Kidney (tissue), 14 donors: ENCODE measurements around the gene AP2A2. TPM values are rescaled to one million over a fixed set of nuclear protein-coding genes. Genes with fewer than 3 reads are reported as not detected.
"Not testable (repeated sequence)": the region's sequence is repeated elsewhere in the genome, so short reads cannot be mapped to it uniquely, and the experiment has no call there.

Experiments
- DNase-seq, 5 donors: peaks; one replicate each; pipeline ENCODE4 v3.0.0-alpha.2; 2013 to 2020
- FAIRE-seq: peaks from 2 replicates; lab custom pipeline; 2012; peaks lifted over from hg19 to GRCh38; lab: Jason Lieb, UNC
- H3K27ac ChIP-seq, 2 donors: one replicate each; pipeline ENCODE4 v1.7.0; 2013; ENCODE audit warnings: low read depth in 2 of 2, low read length in 2 of 2, inconsistent platforms in 1 of 2
- H3K27me3 ChIP-seq: one replicate; pipeline ENCODE4 v1.7.1; 2013; ENCODE audit warnings: low read length, inconsistent platforms; ENCODE audit not compliant: control insufficient read depth, insufficient read depth
- H3K36me3 ChIP-seq, 3 donors: one replicate each; pipeline versions ENCODE4 v1.7.0 to v1.7.1; 2013; ENCODE audit warnings: low read length in 3 of 3, control low read depth in 1 of 3, inconsistent platforms in 1 of 3; ENCODE audit not compliant: insufficient read depth in 3 of 3, control insufficient read depth in 2 of 3
- H3K4me1 ChIP-seq, 3 donors: one replicate each; pipeline versions ENCODE4 v1.7.0 to v1.7.1; 2013; ENCODE audit warnings: low read length in 3 of 3, inconsistent platforms in 1 of 3, low read depth in 1 of 3; ENCODE audit not compliant: control insufficient read depth in 2 of 3, insufficient read depth in 2 of 3
- H3K4me3 ChIP-seq, 3 donors: one replicate each; pipeline versions ENCODE4 v1.7.0 to v1.8.1; 2013; ENCODE audit warnings: low read length in 3 of 3, control low read depth in 1 of 3, inconsistent platforms in 1 of 3
- H3K9ac ChIP-seq, 3 donors: one replicate each; pipeline versions ENCODE4 v1.7.0 to v1.7.1; 2013; ENCODE audit warnings: low read length in 3 of 3, control low read depth in 1 of 3, inconsistent platforms in 1 of 3
- H3K9me3 ChIP-seq, 3 donors: one replicate each; pipeline versions ENCODE4 v1.7.0 to v1.7.1; 2013; ENCODE audit warnings: low read length in 3 of 3, control low read depth in 1 of 3, inconsistent platforms in 1 of 3; ENCODE audit not compliant: control insufficient read depth in 2 of 3, insufficient read depth in 1 of 3
- intact Hi-C: fragments of 100-400 bp; cut with DNase I; formaldehyde crosslinking; loops from one replicate; pipeline ENCODE4 v1.11.1; 2022
- polyA plus RNA-seq: library from polyadenylated mRNA; stranded (reverse); fragments of 350-450 nt; fragmentation: Illumina TruSeq; extraction: RNeasy Lipid Tissue Mini Kit (QIAGEN cat#74804); gene quantifications from one replicate; pipeline ENCODE4 v1.2.3, GENCODE V29; 2014; ENCODE audit warnings: low read depth, low replicate concordance; ENCODE audit not compliant: insufficient read depth
- total RNA-seq: library from RNA; stranded (reverse); fragmentation: NEBNext Ultra II Directional; extraction: Animal tissue kit (Norgen Biotek cat#: 25700); gene quantifications from one replicate; pipeline ENCODE4 v1.2.1, GENCODE V29; 2021
- TF ChIP-seq, protein P1 (sequence below): IDR thresholded peaks from 3 replicates; pipeline ENCODE4 v1.5.1; 2012; ENCODE audit warnings: mild to moderate bottlenecking, moderate library complexity, borderline replicate concordance; ENCODE audit not compliant: insufficient read depth; ENCODE audit errors: extremely low read depth
- donor health status: control.
- donor health status: control.
- donor health status: control.
- donor health status: control.
- donor health status: control.
- donor health status: DM: yes; HTN: yes; CAD: no.
- donor health status: Normal renal cell carcinoma (clear cell type).

AP2A2 gene
- total and polyA plus RNA-seq, 2 donors from 2014 or later = 76.5 to 144 TPM

GRCh38 chr11:972523-973211 is 47.0 kb downstream of the AP2A2 start:
- H3K4me1 ChIP-seq = peaks cover 0 to 7% (median 0%) of the 10 kb centered on the region in 3 donors
- H3K27me3 ChIP-seq = no peaks in the 10 kb centered on the region
- peak in 2 of 5 donors; percentile 51 to 53 for DNase-seq
- H3K9ac ChIP-seq = no peak overlapping the region
- H3K4me3 ChIP-seq = no peak overlapping the region
- intact Hi-C loops = no loop called here
- TF ChIP-seq, protein P1, sequence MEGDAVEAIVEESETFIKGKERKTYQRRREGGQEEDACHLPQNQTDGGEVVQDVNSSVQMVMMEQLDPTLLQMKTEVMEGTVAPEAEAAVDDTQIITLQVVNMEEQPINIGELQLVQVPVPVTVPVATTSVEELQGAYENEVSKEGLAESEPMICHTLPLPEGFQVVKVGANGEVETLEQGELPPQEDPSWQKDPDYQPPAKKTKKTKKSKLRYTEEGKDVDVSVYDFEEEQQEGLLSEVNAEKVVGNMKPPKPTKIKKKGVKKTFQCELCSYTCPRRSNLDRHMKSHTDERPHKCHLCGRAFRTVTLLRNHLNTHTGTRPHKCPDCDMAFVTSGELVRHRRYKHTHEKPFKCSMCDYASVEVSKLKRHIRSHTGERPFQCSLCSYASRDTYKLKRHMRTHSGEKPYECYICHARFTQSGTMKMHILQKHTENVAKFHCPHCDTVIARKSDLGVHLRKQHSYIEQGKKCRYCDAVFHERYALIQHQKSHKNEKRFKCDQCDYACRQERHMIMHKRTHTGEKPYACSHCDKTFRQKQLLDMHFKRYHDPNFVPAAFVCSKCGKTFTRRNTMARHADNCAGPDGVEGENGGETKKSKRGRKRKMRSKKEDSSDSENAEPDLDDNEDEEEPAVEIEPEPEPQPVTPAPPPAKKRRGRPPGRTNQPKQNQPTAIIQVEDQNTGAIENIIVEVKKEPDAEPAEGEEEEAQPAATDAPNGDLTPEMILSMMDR = no peak
- H3K9me3 ChIP-seq = no peaks in the 10 kb centered on the region
- H3K36me3 ChIP-seq = peaks cover 0 to 45% (median 24%) of the 10 kb centered on the region in 3 donors
- no peak overlapping the region for H3K27ac ChIP-seq
- no peak for FAIRE-seq

DNA sequence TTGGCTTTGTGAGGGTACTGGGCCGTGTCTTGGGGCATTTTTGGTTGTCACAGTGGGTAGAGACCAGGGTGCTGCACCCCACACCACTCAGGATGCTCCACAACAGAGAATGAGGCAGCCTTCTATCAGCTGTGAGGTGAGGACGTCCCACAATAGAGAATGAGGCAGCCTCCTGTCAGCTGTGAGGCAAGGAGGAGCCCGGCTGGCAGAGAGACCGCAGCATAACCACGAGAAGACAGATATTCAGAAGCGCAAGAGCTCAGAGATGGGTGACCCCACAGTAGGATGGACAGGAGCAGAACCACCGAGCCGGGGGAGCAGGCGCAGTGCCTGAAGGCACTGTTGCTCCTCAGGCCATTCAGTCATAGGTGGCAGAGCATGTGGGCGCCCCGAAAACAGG is 47.6 kb downstream of the AP2A2 start:
- H3K36me3 ChIP-seq = peaks cover 0 to 47% (median 29%) of the 10 kb centered on the region in 3 donors
- intact Hi-C loops = no loop called here
- no peak for FAIRE-seq

GRCh38 chr11:975376-975775 is 49.7 kb downstream of the AP2A2 start:
- peak in 1 of 5 donors; percentile 71 for DNase-seq
- H3K36me3 ChIP-seq = peaks cover 0 to 50% (median 28%) of the 10 kb centered on the region in 3 donors
- intact Hi-C loops, H3K27ac ChIP-seq, FAIRE-seq, H3K27me3 ChIP-seq, H3K9me3 ChIP-seq, H3K4me3 ChIP-seq, H3K9ac ChIP-seq: not testable (repeated sequence)
- H3K4me1 ChIP-seq = peaks cover 0 to 14% (median 0%) of the 10 kb centered on the region in 3 donors

More for the DNA sequence above, 47.6 kb downstream of the AP2A2 start:
- no peak overlapping the region for H3K9ac ChIP-seq
- no peak overlapping the region for H3K27ac ChIP-seq
- H3K4me1 ChIP-seq = peaks cover 0 to 8% (median 0%) of the 10 kb centered on the region in 3 donors
- H3K4me3 ChIP-seq = no peak overlapping the region
- H3K9me3 ChIP-seq = no peaks in the 10 kb centered on the region
- no peaks in the 10 kb centered on the region for H3K27me3 ChIP-seq
- no peak for DNase-seq
- TF ChIP-seq, protein P1 = no peak

- TF ChIP-seq, protein P1 = no peak
- Histone ChIP-seq H3K36me3 (peaks cover 0 to 45% (median 26%) of the 10 kb centered on the region in 3 donors), H3K9ac (no peak overlapping the region), H3K4me3 (no peak overlapping the region), H3K9me3 (no peaks in the 10 kb centered on the region), H3K4me1 (peaks cover 0 to 16% (median 0%) of the 10 kb centered on the region in 3 donors), H3K27ac (no peak overlapping the region), H3K27me3 (no peaks in the 10 kb centered on the region)
- DNase-seq = peak in 4 of 5 donors; percentile 32 to 73 (median 54)
- no peak for FAIRE-seq
- intact Hi-C loops = no loop called here
Observed at GRCh38 chr11:975827-976226, 50.2 kb downstream of the AP2A2 start.
